Neutrophil (primary cell): Measurements from ENCODE around the gene HTRA2.

ENCODE experiments used
- H3K27ac ChIP-seq: fragments of 200-600 bp; sonication (generic); 2 replicates; pipeline ENCODE4 v1.5.1; 2016; ENCODE audit warnings: mild to moderate bottlenecking, moderate library complexity
- H3K27me3 ChIP-seq: fragments of 200-600 bp; sonication (generic); 2 replicates; pipeline ENCODE4 v1.6.0; 2016; ENCODE audit warnings: mild to moderate bottlenecking
- H3K36me3 ChIP-seq: fragments of 200-600 bp; sonication (generic); 2 replicates; pipeline ENCODE4 v1.5.1; 2017
- H3K4me1 ChIP-seq, 2 experiments: fragments of 200-600 bp in 1 of 2; sonication (generic) in 1 of 2; 1 replicate in 1 of 2; 2 replicates in 1 of 2; pipeline versions ENCODE4 v1.5.1 to v1.6.1; 2013 to 2016; ENCODE audit warnings: low read depth in 1 of 2, low read length in 1 of 2, mild to moderate bottlenecking in 1 of 2, moderate library complexity in 1 of 2; ENCODE audit not compliant: control insufficient read depth in 1 of 2, insufficient read depth in 1 of 2
- H3K4me3 ChIP-seq, 2 experiments: fragments of 200-600 bp in 1 of 2; sonication (generic) in 1 of 2; 1 replicate in 1 of 2; 2 replicates in 1 of 2; pipeline ENCODE4 v1.5.1; 2013 to 2016; ENCODE audit warnings: low read depth in 1 of 2, low read length in 1 of 2, mild to moderate bottlenecking in 1 of 2, moderate library complexity in 1 of 2
- H3K9me3 ChIP-seq: fragments of 200-600 bp; sonication (generic); 2 replicates; pipeline ENCODE4 v1.5.1; 2016
- TF ChIP-seq, protein P1 (sequence below): fragments of 200-600 bp; sonication (generic); IDR thresholded peaks from 2 replicates; pipeline ENCODE4 v1.5.1; 2016; ENCODE audit warnings: antibody characterized with exemption

HTRA2 gene

DNA sequence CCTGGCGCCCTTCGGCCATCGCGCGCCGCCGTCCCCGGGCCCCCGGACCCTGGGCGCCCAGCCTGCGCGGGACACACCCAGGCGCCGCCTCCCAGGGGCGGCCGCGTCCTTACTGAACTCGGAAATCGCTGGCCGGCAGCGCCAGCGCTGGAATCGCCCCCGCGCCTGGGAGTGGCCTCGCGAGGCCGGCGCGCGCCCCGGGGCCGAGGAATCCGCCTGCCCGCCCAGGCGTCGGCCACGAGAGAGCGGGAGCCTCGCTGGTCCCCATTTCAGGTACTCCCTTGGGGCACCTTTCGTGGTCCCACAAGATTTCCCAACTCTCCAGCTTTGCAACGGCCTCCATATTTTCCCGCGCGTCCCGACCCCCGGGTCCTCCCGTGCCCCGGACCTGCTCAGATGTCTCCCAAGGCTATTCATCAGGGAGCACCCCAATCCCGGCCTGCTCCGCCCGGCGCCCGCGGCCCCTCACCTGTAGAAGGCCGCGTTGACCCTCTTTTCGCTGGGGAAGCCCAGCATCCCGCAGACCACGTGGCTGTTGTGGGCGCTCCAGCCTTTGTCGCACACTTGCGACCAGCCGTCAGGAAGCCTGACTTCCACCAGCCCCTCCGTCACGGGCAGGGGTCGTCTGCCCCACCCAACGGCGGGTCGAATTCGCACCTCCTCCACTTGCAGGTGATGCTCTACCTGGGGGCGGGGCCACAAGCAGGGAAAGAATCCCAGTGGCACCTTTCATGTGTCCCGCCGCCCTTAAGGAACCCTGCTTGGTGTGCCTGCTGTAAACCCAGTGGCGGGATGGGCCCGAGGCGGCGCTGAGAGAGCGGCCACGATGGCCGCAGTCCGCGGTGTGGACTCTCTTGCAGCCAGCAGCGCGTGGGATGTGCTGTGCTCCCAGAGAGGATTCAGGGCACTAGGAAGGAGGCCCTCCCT, 19.4 kb downstream of the HTRA2 start:
- TF ChIP-seq, protein P1, sequence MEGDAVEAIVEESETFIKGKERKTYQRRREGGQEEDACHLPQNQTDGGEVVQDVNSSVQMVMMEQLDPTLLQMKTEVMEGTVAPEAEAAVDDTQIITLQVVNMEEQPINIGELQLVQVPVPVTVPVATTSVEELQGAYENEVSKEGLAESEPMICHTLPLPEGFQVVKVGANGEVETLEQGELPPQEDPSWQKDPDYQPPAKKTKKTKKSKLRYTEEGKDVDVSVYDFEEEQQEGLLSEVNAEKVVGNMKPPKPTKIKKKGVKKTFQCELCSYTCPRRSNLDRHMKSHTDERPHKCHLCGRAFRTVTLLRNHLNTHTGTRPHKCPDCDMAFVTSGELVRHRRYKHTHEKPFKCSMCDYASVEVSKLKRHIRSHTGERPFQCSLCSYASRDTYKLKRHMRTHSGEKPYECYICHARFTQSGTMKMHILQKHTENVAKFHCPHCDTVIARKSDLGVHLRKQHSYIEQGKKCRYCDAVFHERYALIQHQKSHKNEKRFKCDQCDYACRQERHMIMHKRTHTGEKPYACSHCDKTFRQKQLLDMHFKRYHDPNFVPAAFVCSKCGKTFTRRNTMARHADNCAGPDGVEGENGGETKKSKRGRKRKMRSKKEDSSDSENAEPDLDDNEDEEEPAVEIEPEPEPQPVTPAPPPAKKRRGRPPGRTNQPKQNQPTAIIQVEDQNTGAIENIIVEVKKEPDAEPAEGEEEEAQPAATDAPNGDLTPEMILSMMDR, result no peak
- Histone ChIP-seq H3K4me3 (peak overlapping the region; percentile 61 to 73), H3K36me3 (no peaks in the 10 kb centered on the region)

DNA sequence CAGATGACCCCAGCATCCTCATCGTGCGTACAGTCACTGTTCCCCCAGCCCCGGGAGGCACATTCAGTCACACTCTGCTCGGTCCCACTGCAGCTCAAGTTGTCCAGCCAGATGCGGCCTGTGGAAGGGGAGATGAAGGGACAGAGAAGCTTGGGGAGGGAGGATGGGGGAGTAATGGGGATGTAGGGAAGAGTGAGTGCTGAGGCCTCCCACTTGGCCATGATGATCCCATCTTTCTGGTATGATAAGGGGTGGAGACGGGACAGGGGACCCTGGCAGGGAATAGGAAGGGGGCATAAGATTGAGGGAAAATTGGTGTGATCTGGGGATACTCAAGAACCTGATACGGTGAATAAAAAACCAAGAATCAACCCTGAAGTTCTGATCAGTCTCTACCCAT, 20.5 kb downstream of the HTRA2 start:
- Histone ChIP-seq H3K27me3 (peaks cover 15% of the 10 kb centered on the region), H3K4me1 (peaks cover 28 to 39% of the 10 kb centered on the region in 2 experiments), H3K27ac (no peak overlapping the region), H3K9me3 (no peaks in the 10 kb centered on the region), H3K36me3 (no peaks in the 10 kb centered on the region), H3K4me3 (no peak overlapping the region)
- TF ChIP-seq, protein P1, result no peak

More for the DNA sequence above, 19.4 kb downstream of the HTRA2 start:
- no peak overlapping the region for H3K27ac ChIP-seq
- H3K9me3 ChIP-seq, result no peaks in the 10 kb centered on the region
- peaks cover 15% of the 10 kb centered on the region for H3K27me3 ChIP-seq
- H3K4me1 ChIP-seq, result peaks cover 26 to 39% of the 10 kb centered on the region in 2 experiments

DNA sequence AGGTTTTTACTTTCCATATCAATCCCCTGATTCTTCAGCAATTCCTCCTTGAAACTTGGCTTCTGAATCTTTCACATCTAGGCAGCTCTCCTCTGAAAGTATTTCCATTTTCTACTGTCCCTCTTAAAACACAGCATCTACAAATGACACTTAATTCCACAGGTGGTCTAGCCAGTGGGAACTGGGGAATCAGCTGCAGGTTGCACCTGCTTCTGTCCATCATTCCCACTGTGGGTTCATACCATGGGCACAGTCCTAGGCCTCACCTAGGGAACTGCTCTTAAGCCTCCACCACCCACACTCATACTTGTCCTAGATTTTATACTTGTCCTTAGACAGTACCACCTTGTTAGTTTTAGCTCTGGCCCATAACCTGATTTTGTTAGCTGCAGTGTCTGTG, 21.8 kb downstream of the HTRA2 start:
- Histone ChIP-seq H3K4me1 (peaks cover 41 to 51% of the 10 kb centered on the region in 2 experiments), H3K27ac (no peak overlapping the region), H3K4me3 (no peak overlapping the region)

DNA sequence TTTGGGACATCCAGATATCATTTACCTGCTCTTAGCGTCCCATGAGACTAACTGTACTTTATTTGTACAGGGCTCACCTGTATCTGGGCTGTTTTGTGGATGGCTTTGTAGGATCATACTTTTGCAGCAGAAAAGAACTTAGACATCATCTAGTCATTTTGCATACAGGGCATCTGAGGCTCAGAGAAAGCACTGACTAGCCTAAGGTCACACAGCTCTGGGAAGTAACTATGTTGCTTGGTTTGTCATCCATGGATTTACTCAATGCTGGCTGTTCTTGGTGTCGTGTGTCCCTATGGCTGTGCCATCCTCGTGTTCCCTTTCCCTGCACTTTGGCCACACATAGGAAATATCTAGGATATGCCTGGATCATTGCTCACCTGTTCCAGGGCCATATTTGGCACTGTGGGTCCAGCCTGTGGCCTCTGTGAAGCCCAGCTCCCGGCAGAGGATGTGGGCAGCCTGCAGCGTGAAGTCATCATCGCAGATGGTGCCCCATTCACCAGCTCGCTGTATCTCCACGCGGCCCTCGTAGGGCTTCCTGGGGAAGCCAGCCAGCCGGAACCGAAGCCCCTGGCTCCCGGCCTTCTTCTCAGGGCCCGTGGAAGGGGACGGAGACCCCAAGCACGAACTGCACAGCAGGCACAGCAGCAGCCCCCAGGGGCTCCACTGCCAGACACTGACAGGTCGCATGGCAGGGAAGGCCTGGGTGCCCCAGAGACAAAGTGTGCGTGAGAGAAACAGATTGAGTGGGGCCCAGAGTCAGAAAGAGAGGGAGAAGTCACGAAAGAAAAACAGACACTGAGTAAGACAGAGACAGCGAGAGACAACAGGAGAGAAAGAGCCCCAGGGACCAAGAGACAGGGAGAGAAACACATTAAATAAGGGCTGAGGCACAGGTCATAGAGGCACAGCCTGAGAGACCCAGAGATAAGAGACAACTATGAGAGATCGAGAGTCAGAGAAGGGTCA, 22.5 kb downstream of the HTRA2 start:
- TF ChIP-seq, protein P1, result no peak
- Histone ChIP-seq H3K4me1 (peaks cover 48 to 58% of the 10 kb centered on the region in 2 experiments), H3K9me3 (no peaks in the 10 kb centered on the region), H3K27me3 (peaks cover 15% of the 10 kb centered on the region), H3K36me3 (peaks cover 10% of the 10 kb centered on the region), H3K4me3 (no peak overlapping the region), H3K27ac (no peak overlapping the region)

More for the DNA sequence above, 21.8 kb downstream of the HTRA2 start:
- Histone ChIP-seq H3K9me3 (no peaks in the 10 kb centered on the region), H3K36me3 (peaks cover 5% of the 10 kb centered on the region), H3K27me3 (peaks cover 15% of the 10 kb centered on the region)
- TF ChIP-seq, protein P1, result no peak
